Breast epithelium (tissue), 3 donors: Measurements from ENCODE around the gene HRH4.

ENCODE experiments used
- POLR2A ChIP-seq: fragments of 450-650 bp; IDR thresholded peaks from one replicate; pipeline ENCODE4 v1.6.1; 2016; ENCODE audit warnings: antibody characterized with exemption, mild to moderate bottlenecking, moderate library complexity
- POLR2AphosphoS5 ChIP-seq, 3 donors: sonication (generic); formaldehyde crosslinking; IDR thresholded peaks; one replicate each; pipeline ENCODE4 v1.6.1; 2017; ENCODE audit warnings: antibody characterized with exemption in 3 of 3
- TF ChIP-seq, protein P1 (sequence below), 3 donors: fragments of 450-650 bp; IDR thresholded peaks; one replicate each; pipeline ENCODE4 v1.5.1; 2016 to 2017; ENCODE audit warnings: antibody characterized with exemption in 3 of 3, mild to moderate bottlenecking in 3 of 3, moderate library complexity in 3 of 3

DNA sequence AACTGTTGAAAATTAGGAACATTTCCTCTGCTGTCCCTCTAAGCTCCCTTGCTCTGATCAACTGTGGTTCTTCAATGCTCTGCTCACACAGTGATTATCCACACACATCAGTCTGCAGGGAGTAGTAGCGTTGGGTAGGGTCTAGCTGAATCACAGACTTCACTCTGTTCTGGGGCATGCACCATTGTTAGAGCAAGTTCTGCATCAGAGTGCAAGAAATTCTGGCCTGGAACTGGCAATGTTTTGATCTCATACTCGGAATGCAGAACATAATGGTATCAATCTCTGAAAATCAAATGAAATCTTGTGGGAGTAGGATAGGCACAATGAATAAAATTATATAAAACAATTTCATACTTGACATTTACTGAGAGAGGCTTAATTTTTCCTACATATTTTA, 55.3 kb downstream of the HRH4 start:
- TF ChIP-seq, protein P1, sequence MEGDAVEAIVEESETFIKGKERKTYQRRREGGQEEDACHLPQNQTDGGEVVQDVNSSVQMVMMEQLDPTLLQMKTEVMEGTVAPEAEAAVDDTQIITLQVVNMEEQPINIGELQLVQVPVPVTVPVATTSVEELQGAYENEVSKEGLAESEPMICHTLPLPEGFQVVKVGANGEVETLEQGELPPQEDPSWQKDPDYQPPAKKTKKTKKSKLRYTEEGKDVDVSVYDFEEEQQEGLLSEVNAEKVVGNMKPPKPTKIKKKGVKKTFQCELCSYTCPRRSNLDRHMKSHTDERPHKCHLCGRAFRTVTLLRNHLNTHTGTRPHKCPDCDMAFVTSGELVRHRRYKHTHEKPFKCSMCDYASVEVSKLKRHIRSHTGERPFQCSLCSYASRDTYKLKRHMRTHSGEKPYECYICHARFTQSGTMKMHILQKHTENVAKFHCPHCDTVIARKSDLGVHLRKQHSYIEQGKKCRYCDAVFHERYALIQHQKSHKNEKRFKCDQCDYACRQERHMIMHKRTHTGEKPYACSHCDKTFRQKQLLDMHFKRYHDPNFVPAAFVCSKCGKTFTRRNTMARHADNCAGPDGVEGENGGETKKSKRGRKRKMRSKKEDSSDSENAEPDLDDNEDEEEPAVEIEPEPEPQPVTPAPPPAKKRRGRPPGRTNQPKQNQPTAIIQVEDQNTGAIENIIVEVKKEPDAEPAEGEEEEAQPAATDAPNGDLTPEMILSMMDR (IDR thresholded peaks at IDR 0.05) = no peak
- TF ChIP-seq POLR2AphosphoS5 (IDR thresholded peaks at IDR 0.05) = no peak
- no peak for TF ChIP-seq POLR2A
